IPS DF 4.7 (cell line): ENCODE results near the gene ADGRD2.

Experiments
- DNase-seq: peaks from one replicate; pipeline ENCODE4 v3.0.0-alpha.2; 2013; ENCODE audit warnings: low spot score; ENCODE audit errors: extremely low read depth

ADGRD2 gene

DNA sequence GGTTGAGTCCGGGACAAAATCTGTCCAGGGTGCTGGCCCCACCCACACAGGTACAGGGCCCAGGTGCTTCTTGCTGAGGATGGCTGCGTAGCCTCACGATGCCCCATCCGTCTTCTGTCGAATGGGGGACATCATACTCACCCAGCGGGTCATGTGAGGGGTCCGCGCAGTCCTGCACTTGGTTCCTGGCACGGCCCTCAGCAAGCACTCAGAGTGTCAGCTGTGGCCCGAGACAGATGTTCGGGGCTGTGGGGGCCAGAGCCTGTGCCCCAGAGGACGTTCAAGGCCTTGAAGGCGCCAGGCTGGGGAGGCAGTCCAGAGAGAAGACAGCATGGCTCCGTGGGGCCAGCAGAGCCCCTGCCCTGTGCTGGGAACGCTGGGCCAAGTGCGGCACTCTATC lies 29.1 kb downstream of the ADGRD2 start:
- no peak for DNase-seq

DNA sequence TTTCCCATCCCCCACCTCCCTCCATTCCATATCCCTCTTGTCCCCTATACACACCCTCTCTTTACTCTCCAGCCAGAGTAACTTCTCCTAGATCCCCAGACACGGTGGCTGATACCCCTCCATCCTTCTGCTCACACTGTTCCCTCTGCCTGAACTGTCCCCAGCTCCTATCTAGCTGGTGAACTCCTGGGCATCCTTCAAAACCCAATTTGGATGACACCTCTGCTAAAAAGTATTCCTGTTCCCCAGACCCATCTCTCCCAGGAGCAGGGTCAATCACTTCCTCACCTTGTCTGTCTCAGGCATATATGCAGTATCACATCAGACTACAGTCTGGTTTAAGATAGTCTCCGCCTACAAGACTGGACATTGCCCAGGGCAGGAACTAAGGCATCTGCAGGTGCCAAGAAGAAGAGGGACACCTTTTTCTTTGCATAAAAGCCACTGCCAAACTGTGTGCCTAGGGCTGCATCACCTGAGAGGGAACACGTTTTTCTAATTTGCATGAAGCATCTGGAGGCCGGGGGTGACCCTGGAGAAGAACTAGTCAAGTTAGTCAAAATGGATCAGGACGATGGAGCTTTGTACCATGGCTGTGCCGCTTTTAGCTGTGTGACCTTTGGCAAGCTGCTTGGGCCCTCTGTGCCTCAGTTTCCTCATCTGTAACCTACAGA lies 29.8 kb downstream of the ADGRD2 start:
- no peak for DNase-seq

GRCh38 chr9:124480621-124480981 lies 30.4 kb downstream of the ADGRD2 start:
- no peak for DNase-seq

DNA sequence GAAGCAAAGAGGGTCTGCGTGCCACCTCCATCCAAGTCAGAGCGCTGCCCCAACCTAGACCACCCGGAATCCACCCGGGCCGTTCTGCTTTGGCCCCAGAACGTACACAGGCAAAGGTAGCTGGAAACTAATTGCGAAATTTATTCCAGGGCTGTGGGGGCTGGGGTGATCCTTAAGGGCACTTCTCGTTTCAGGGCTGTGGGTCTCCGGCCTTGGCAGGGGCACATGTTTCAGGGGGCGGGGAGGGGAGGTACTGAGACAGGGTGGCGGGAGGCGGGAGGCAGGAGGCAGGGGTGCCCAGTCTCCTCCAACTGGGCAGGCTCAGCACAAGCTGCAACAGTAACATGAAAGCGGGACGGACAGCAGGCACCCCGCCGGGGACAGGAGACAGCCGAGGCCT lies 30.9 kb downstream of the ADGRD2 start:
- no peak for DNase-seq

DNA sequence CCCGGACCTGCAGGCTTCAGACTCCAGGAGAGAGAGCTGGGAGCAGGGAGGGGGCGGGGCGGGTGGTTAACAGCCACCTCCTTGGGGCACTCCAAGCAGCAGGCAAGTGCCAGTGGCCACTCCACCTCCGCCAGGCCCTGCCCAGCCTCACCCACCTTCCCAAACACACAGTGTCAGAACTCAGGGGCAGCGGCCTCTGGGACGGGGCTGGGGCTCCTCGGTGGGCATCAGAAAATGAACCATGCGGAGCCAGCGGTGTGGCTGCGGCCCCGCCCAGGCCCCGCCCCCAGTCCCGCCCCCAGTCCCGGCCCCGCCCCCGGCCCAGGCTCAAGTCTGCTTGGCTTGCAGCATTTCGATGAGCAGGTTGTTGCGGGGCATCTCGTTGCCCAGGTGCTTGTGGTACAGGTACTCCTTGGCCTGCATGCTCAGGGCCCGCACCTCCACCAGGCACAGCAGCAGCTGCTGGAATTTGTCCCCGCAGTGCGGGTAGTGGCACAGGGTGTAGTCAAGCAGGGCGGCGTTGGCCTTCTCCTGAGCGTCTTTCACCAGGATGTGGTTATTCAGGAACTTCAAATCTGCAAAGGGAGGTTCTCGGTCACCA lies 32.3 kb downstream of the ADGRD2 start:
- DNase-seq = no peak

- DNase-seq = no peak
Measured at GRCh38 chr9:124483481-124483880, 33.2 kb downstream of the ADGRD2 start.

- no peak for DNase-seq
Measured at GRCh38 chr9:124485201-124485600, 35.0 kb downstream of the ADGRD2 start.

DNA sequence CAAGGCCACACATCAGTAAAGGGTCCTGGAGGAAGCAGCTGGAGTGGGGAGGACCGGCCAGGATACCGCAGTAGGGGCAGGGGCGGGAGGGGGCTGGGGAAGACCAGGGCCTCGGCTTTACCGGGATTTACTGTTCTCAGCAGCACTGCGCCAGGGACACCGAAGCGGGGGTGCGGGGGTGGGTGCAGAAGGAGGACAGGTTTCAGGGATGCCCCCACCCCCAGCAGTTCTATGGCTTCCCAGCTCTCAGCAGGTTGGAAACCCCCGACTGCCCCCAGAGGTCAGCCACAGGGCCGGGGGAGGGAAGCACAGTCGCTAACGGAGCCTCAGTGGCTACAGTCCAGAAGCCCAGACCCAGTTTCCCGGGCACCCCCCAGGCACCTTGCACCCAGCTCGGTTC lies 35.7 kb downstream of the ADGRD2 start:
- no peak for DNase-seq

DNA sequence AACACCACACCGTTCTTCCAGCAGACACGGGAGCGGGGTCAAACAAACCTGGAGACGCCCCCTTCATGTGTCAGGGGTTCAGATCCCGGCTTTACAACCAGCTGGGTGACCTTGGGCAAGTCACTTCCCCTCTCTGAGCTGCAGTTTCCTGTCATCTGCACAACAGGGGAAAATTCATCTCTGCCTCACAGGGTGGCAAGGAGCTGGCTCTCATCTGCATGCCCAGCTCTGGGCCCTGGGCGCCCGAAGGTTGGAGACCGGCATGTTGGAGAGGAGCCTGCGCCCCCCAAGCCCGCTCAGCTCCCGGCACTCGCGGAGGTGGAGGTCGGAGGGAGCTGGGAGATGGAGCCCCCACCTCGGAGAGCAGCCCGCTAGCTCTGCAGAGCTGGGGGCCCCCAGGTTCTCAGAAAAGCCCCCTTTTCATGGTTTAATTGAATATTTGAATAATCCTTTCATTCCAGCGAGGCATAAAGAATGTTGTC lies 36.6 kb downstream of the ADGRD2 start:
- no peak for DNase-seq

DNA sequence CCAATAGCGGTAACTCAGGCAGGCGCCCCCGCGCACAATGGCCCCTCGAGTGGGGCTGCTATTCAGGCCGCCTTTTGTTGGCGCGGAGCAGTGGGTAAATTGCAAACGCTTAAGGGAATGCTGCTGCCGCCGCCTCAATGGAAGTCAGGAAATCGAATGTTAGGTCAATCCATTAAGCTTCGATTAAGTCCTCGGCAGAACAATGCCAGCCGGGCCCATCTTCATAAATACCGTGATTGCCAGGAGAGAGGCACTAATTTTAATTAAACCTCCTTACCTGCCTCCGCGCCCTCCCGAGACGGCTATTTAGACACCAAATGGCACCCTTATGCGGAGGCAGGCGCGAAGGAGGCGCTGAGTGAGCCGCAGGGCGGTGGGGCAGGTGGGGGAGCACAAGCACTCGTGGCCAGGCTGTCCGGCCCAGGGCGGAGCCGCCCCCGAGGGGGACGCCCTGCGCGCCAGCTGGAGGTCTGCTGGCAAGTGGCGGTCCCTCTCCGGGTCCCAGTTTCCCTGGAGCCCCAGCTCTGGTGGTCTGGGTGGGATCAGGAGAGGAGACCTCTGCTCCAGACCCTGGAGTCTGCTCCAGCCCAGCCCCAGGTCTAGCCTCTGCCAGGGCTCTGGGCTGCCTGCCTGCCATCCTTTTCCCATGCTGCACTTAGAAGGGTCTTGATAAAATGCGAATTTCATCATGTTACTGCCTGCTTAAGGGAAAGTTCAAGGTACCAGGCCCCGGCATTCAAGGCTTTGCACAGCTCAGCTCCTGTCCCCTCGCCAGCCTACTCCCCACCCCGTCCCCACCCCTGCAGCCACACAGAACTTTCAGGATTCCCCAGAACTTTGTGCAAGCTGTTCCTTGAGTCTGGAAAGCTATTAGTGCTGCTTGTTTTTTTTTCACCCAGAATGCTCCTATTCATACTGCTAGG lies 37.3 kb downstream of the ADGRD2 start:
- DNase-seq = no peak

- DNase-seq = no peak
Measured at GRCh38 chr9:124488641-124489210, 38.5 kb downstream of the ADGRD2 start.

GRCh38 chr9:124489222-124489621 lies 39.0 kb downstream of the ADGRD2 start:
- no peak for DNase-seq

GRCh38 chr9:124490004-124490403 lies 39.8 kb downstream of the ADGRD2 start:
- DNase-seq = no peak

GRCh38 chr9:124491049-124491975 lies 41.1 kb downstream of the ADGRD2 start:
- DNase-seq = no peak

- DNase-seq = no peak
Measured at GRCh38 chr9:124492818-124493217, 42.6 kb downstream of the ADGRD2 start.

DNA sequence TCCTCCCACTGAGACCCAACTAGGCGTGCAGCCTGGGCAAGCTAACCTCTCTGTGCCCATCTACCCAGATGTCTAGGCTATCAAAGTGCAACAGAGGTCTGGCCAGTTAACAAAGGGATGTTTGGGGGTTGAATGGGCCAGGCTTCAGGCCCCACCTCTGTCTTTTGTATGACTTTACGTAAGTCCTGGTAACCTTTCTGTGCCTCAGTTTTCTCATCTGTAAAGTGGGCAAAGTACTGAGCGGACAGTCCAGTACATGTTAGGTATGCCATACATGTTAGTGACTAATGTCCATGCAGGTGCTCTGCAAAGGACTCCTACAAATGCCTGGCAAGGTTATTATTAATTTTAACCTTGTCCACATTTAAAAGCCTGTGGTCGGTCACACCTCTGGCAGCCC lies 43.0 kb downstream of the ADGRD2 start:
- no peak for DNase-seq

DNA sequence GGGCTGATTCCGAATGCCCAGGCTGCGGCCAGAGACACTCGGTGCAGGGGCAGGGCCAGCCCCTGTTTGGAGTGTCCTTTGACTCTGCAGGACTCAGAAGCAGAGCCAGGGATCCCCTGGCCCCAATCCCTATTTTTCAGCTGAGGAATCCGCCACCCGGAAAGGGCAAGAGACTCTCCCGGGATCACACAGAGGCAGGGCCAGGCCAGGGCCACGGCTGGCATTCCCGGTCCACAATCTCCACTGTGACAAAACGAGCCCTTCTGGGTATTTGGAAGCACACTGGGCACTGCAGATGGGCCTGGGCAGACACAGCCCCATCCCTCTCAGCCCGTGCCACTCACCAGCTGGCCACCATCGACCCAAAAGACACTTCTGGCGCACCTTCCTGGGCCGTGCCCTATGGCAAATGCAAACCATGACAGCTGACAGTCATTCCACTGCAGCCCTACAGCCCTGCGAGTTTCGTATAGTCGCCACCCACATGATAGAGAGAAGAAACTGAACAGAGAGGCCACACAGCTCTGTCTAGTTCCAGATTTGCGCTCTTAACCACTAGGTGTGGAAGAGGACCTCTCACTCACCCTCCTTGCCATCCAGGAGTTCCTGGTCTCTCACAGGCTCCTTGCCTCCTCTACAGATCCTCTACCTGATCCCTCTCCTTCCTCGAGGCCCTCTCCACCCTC lies 43.7 kb downstream of the ADGRD2 start:
- no peak for DNase-seq

DNA sequence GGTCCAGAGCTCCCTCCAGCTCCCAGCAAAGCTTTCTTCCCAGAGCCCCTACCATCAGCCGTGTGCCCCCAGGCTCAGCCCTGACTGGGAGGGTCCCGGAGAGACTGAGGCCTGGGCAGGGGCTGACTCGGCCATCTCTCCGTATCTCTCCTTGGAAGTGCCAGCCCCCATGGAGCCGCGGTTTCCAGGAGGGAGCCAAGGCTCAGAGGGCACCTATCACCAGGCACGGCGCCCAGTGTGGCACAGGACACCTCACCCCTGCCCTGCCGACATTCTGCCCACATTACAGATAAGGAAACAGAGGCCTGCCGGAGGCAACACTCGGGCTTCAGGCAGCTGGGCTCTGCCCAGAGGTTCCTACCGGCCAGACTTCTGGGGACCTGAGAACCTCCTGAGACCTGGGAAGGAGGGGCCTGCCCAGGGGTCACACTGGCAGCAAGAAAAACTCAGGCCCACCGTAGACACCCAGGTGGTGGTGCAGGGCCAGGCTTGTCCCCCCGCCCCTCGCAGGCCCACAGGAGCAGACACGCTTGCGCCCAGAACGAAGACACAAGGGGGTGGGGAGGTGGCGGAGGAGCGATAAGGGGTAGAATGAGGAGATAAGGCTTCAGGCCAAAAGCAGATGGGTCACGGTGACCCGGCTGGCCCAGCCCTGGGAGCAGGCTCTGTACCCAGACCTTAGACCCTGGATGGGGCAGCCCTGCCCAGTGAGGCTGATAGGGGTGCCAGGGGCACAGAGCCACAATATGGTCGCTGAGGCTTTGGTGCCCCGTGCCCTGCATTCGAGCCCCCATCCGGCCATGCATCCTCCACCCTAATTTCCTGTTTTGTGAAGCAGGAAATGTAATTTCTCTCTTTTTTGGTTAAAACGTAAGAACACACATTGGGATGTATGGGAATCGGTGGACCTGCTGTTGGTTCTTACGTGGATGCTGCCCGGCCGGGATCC lies 45.1 kb downstream of the ADGRD2 start:
- no peak for DNase-seq

DNA sequence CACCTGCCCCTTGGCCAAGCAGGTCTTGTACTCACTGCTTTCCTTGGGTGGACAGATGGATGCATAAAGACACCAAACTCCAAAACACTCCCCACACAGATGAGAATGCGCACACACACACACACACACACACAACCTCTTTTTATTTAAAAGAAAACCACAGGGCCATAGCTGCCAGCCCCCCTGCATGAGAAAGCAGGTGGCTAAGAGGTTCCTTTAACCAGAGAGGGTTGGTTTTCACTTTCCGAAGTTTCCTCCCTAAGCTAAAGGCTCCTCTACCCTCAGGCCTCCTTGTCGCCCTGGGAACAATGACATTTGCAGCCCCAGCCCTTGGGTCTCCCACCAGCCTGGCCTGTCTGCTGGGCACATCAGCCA lies 45.8 kb downstream of the ADGRD2 start:
- no peak for DNase-seq
